ENCODE data around the gene RCN1. TPM values are rescaled to one million over a fixed set of nuclear protein-coding genes. Genes with fewer than 3 reads are reported as not detected.

Gene RCN1
- total RNA-seq, 1 experiment from 2014 or later, result 99.8 TPM

- DNase-seq (ENCODE audit: low read depth, low spot score) (no peak), ATAC-seq (no peak)
- Histone ChIP-seq H2AFZ (ENCODE audit: low read depth, low read length, poor library complexity, severe bottlenecking) (no peak overlapping the region), H3K9me3 (ENCODE audit: control insufficient read depth in 1 of 2, insufficient read depth in 1 of 2, low read depth in 1 of 2, low read length in 2 of 2) (no peaks in the 10 kb centered on the region), H3K4me3 (replicated peaks in 1 of 2; ENCODE audit: low read depth in 1 of 2, low read length in 2 of 2) (no peak overlapping the region), H3K9ac (ENCODE audit: low read length) (no peak overlapping the region), H3K27ac (ENCODE audit: low read depth, low read length) (no peak overlapping the region), H3K79me2 (ENCODE audit: insufficient read depth, low read length) (no peaks in the 10 kb centered on the region), H4K20me1 (ENCODE audit: insufficient read depth) (no peaks in the 10 kb centered on the region), H3K4me1 (ENCODE audit: control insufficient read depth in 1 of 2, insufficient read depth in 2 of 2, low read length in 2 of 2) (peaks cover 0 to 5% of the 10 kb centered on the region in 2 experiments; a peak in 1 of 4 replicates), H3K4me2 (ENCODE audit: low read length) (no peak overlapping the region), H3K27me3 (ENCODE audit: insufficient read depth, low read length) (no peaks in the 10 kb centered on the region; the same call in 1 of the 2 replicates), H3K9me2 (ENCODE audit: insufficient read depth) (no peaks in the 10 kb centered on the region), H3K36me3 (ENCODE audit: control insufficient read depth in 1 of 2, insufficient read depth in 2 of 2, low read length in 2 of 2) (no peaks in the 10 kb centered on the region)
- CTCF ChIA-PET, result interaction anchor here (1.6 to 2.9 kb wide), 2 partner anchors 14 to 122 kb away, joined by 7 to 22 read pairs; no protein-coding TSS in a partner anchor
- RAD21 ChIA-PET (ENCODE audit: low non-redundant PET in 1 of 2, low total read pairs in 2 of 2, uncharacterized antibody in 2 of 2, unreplicated experiment in 2 of 2), result no interaction called here
- POLR2A ChIA-PET, result no interaction called here
- no TSS peak for BruUV-seq (replicated peaks)
- intact Hi-C loops (cut with micrococcal nuclease), result loop anchor here (2.0 kb wide), 1 partner anchor 243 kb away; no protein-coding TSS in a partner anchor
- TF ChIP-seq FOSL1 (IDR thresholded peaks at IDR 0.05; ENCODE audit: low read depth) (no peak), SP1 (IDR thresholded peaks at IDR 0.05; ENCODE audit: low read depth) (no peak), CTCF (IDR thresholded peaks at IDR 0.05 in 2 of 3, conservative IDR thresholded peaks at IDR 0.05 in 1 of 3; ENCODE audit: borderline replicate concordance in 1 of 3, insufficient read depth in 1 of 3, low read depth in 2 of 3, low read length in 2 of 3) (no peak), CEBPB (IDR thresholded peaks at IDR 0.05; ENCODE audit: low read depth) (no peak), REST (IDR thresholded peaks at IDR 0.05; ENCODE audit: low read depth) (no peak), JUND (IDR thresholded peaks at IDR 0.05) (no peak), ZNF274 (IDR thresholded peaks at IDR 0.05; ENCODE audit: low read depth, low read length) (no peak), EZH2phosphoT487 (IDR thresholded peaks at IDR 0.05; ENCODE audit: borderline replicate concordance) (no peak)
- TF ChIP-seq, protein P1, sequence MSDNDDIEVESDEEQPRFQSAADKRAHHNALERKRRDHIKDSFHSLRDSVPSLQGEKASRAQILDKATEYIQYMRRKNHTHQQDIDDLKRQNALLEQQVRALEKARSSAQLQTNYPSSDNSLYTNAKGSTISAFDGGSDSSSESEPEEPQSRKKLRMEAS (IDR thresholded peaks at IDR 0.05), result no peak
- TF ChIP-seq, protein P2, sequence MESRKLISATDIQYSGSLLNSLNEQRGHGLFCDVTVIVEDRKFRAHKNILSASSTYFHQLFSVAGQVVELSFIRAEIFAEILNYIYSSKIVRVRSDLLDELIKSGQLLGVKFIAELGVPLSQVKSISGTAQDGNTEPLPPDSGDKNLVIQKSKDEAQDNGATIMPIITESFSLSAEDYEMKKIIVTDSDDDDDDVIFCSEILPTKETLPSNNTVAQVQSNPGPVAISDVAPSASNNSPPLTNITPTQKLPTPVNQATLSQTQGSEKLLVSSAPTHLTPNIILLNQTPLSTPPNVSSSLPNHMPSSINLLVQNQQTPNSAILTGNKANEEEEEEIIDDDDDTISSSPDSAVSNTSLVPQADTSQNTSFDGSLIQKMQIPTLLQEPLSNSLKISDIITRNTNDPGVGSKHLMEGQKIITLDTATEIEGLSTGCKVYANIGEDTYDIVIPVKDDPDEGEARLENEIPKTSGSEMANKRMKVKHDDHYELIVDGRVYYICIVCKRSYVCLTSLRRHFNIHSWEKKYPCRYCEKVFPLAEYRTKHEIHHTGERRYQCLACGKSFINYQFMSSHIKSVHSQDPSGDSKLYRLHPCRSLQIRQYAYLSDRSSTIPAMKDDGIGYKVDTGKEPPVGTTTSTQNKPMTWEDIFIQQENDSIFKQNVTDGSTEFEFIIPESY (IDR thresholded peaks at IDR 0.05; ENCODE audit: extremely low read depth, insufficient replicate concordance, low read length), result no peak
Observed at GRCh38 chr11:32053151-32053888, 37.6 kb upstream of the RCN1 start.
